PC-3 (cell line): ENCODE data around the gene DCLK1. TPM values are rescaled to one million over a fixed set of nuclear protein-coding genes. Genes with fewer than 3 reads are reported as not detected.

Source experiments
- ATAC-seq: fragments of 200-7000 bp; cut with Tn5 transposase; 2 replicates; pipeline ENCODE4 v1.9.1; 2020; ENCODE audit warnings: mild to moderate bottlenecking, moderate library complexity
- BruUV-seq: library from RNA; stranded (reverse); fragments of 400-500 nt; replicated peaks from 2 replicates; lab custom pipeline; 2021; lab: Mats Ljungman, UMichigan
- CTCF ChIA-PET: fragments of 300-600 bp; sonication (Branson Sonifier 250); formaldehyde crosslinking; loops from one replicate; lab custom pipeline; 2022; ENCODE audit warnings: antibody characterized with exemption; lab: Charles Lee
- POLR2A ChIA-PET: fragments of 300-600 bp; sonication (Branson Sonifier 250); formaldehyde crosslinking; loops from one replicate; lab custom pipeline; 2022; ENCODE audit warnings: antibody characterized with exemption; ENCODE audit not compliant: unreplicated experiment; lab: Charles Lee
- DNase-seq: peaks from one replicate; pipeline ENCODE4 v3.0.0-alpha.2; 2015
- H2AFZ ChIP-seq: fragments of 300-600 bp; sonication (generic); 2 replicates; pipeline ENCODE4 v1.6.0; 2016; ENCODE audit warnings: antibody characterized with exemption, low read length
- H3F3A ChIP-seq: fragments of 300-600 bp; sonication (generic); one replicate; pipeline ENCODE4 v1.6.0; 2017; ENCODE audit warnings: antibody characterized with exemption, low read length, control low read depth, mild to moderate bottlenecking; ENCODE audit not compliant: unreplicated experiment
- H3K27ac ChIP-seq: fragments of 300-600 bp; sonication (generic); 2 replicates; pipeline ENCODE4 v1.5.1; 2016; ENCODE audit warnings: mild to moderate bottlenecking, low read length
- H3K27me3 ChIP-seq: fragments of 300-600 bp; sonication (generic); 2 replicates; pipeline ENCODE4 v1.6.1; 2016; ENCODE audit warnings: low read length, mixed read lengths
- H3K36me3 ChIP-seq: fragments of 300-600 bp; sonication (generic); 2 replicates; pipeline ENCODE4 v1.6.1; 2016; ENCODE audit warnings: low read depth, mixed run types, low read length, mixed read lengths
- H3K4me1 ChIP-seq: fragments of 300-600 bp; sonication (generic); 2 replicates; pipeline ENCODE4 v1.5.1; 2016; ENCODE audit warnings: low read length; ENCODE audit not compliant: insufficient read depth
- H3K4me2 ChIP-seq: fragments of 300-600 bp; sonication (generic); 2 replicates; pipeline ENCODE4 v1.6.0; 2016; ENCODE audit warnings: low read length
- H3K4me3 ChIP-seq: fragments of 300-600 bp; sonication (generic); 2 replicates; pipeline ENCODE4 v1.5.1; 2016; ENCODE audit warnings: mild to moderate bottlenecking, low read length, mixed read lengths
- H3K79me2 ChIP-seq: fragments of 300-600 bp; sonication (generic); 2 replicates; pipeline ENCODE4 v1.6.1; 2017; ENCODE audit warnings: low read length, mixed read lengths
- H3K9ac ChIP-seq: fragments of 300-600 bp; sonication (generic); 2 replicates; pipeline ENCODE4 v1.6.0; 2016; ENCODE audit warnings: mild to moderate bottlenecking, low read length
- H3K9me2 ChIP-seq: fragments of 300-600 bp; sonication (generic); replicated peaks from 2 replicates; pipeline ENCODE4 v1.6.1; 2016; ENCODE audit warnings: mixed run types, low read length, mixed read lengths
- H3K9me3 ChIP-seq: fragments of 300-600 bp; sonication (generic); 2 replicates; pipeline ENCODE4 v1.6.1; 2016; ENCODE audit warnings: low read length, mixed read lengths
- H4K20me1 ChIP-seq: fragments of 300-600 bp; sonication (generic); 2 replicates; pipeline ENCODE4 v1.6.1; 2016; ENCODE audit warnings: low read length, mixed read lengths
- EZH2 ChIP-seq: fragments of 300-600 bp; sonication (generic); IDR thresholded peaks from one replicate; pipeline ENCODE4 v1.6.1; 2017; ENCODE audit warnings: antibody characterized with exemption, mild to moderate bottlenecking, low read length; ENCODE audit not compliant: unreplicated experiment
- EZH2phosphoT487 ChIP-seq: fragments of 300-600 bp; sonication (generic); IDR thresholded peaks from 2 replicates; pipeline ENCODE4 v1.6.1; 2018; ENCODE audit warnings: mild to moderate bottlenecking, antibody characterized with exemption, low read length, borderline replicate concordance
- intact Hi-C: fragments of 100-400 bp; cut with micrococcal nuclease; formaldehyde crosslinking; loops from 2 replicates; pipeline ENCODE4 v1.9.0; 2023
- total RNA-seq: library from RNA; depleted of rRNA; stranded (reverse); fragments of >200 nt; gene quantifications from 2 replicates; pipeline ENCODE4 v1.2.3, GENCODE V29; 2014
- TF ChIP-seq, protein P1 (sequence below): fragments of 300-600 bp; sonication (generic); conservative IDR thresholded peaks from 2 replicates; pipeline ENCODE4 v1.5.1; 2017; ENCODE audit warnings: antibody characterized with exemption, low read depth, mild to moderate bottlenecking, low read length

The DCLK1 gene
- total RNA-seq, 1 experiment from 2014 or later: not detected

DNA sequence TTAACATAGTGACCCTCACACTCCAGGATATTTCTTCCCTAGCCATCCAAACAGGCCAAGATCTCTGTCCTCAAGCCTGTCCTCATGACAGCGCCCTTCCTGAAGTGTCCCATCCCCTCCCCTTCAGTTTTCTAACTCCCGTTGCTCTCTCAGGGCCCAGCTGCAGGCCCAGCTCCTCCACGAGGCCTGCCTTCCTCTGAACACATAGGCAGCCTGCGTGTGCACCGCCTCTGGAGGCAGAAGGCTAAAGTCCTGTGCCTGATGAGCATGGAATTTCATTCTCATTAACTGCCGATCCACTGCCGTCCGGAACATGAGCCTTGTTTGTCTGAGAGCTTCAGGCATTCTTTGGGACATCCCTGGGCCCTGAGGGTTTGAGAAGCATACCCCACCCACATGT is 306.4 kb downstream of the DCLK1 start:
- TF ChIP-seq, protein P1, sequence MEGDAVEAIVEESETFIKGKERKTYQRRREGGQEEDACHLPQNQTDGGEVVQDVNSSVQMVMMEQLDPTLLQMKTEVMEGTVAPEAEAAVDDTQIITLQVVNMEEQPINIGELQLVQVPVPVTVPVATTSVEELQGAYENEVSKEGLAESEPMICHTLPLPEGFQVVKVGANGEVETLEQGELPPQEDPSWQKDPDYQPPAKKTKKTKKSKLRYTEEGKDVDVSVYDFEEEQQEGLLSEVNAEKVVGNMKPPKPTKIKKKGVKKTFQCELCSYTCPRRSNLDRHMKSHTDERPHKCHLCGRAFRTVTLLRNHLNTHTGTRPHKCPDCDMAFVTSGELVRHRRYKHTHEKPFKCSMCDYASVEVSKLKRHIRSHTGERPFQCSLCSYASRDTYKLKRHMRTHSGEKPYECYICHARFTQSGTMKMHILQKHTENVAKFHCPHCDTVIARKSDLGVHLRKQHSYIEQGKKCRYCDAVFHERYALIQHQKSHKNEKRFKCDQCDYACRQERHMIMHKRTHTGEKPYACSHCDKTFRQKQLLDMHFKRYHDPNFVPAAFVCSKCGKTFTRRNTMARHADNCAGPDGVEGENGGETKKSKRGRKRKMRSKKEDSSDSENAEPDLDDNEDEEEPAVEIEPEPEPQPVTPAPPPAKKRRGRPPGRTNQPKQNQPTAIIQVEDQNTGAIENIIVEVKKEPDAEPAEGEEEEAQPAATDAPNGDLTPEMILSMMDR: no peak
- TF ChIP-seq EZH2phosphoT487 (no peak), EZH2 (no peak)
- POLR2A ChIA-PET: no interaction called here
- Histone ChIP-seq H3K4me2 (no peak overlapping the region), H3K27me3 (no peaks in the 10 kb centered on the region), H3K27ac (no peak overlapping the region), H4K20me1 (no peaks in the 10 kb centered on the region), H2AFZ (no peak overlapping the region), H3K4me3 (no peak overlapping the region), H3F3A (no peaks in the 10 kb centered on the region), H3K9me2 (no peaks in the 10 kb centered on the region), H3K4me1 (no peaks in the 10 kb centered on the region), H3K9me3 (no peaks in the 10 kb centered on the region), H3K9ac (no peak overlapping the region), H3K36me3 (no peaks in the 10 kb centered on the region), H3K79me2 (no peaks in the 10 kb centered on the region)
- no peak for ATAC-seq
- CTCF ChIA-PET: no interaction called here
- intact Hi-C loops: no loop called here
- DNase-seq: no peak
- no TSS peak for BruUV-seq

DNA sequence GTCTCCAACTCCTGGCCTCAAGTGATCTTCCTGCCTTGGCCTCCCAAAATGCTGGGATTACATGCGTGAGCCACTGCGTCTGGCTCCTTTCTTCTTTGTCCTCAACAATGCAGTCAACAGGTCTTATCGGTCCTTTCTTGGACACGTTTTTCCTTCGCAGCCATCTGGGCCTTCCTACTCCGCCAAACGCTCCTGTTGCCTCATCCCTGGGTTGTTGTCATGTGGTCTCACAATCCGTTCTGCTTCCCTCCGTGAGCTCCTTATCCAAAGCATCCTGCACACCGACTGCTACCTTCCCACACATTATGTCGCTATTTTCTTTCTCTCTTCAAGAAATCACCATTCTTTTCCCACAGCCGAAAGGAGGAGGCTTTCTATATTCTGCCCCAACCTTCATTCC is 306.8 kb downstream of the DCLK1 start:
- BruUV-seq: no TSS peak

DNA sequence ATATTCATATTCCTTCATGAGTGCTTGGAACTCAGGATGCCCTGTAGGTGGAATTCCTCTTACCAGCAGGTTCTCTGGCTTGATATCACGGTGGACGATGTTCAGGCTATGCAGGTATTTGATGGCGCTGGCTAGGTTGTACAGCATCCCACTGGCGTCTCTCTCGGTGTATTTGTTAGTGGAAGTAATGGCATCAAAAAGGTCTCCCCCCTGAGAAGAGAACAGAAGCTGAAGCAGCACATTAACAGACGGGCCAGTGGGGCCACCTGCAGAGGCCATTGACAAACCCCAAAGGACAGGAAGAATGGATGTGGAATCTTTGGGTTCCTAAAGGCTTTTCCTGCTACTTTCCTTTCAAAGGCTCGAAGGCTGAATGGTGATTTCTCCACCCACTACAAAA is 308.5 kb downstream of the DCLK1 start:
- DNase-seq (no peak), ATAC-seq (no peak)
- POLR2A ChIA-PET: interaction anchor here (0.6 kb wide), 1 partner anchor 1946 kb away, joined by 4 read pairs; no protein-coding TSS in a partner anchor
- H3K27me3 ChIP-seq: no peaks in the 10 kb centered on the region
- H4K20me1 ChIP-seq: no peaks in the 10 kb centered on the region
- H3F3A ChIP-seq: no peaks in the 10 kb centered on the region
- H3K79me2 ChIP-seq: no peaks in the 10 kb centered on the region
- no peak overlapping the region for H3K9ac ChIP-seq
- H3K36me3 ChIP-seq: no peaks in the 10 kb centered on the region
- BruUV-seq: no TSS peak
- no peak for TF ChIP-seq EZH2phosphoT487
- H2AFZ ChIP-seq: no peak overlapping the region
- H3K4me2 ChIP-seq: no peak overlapping the region
- H3K9me3 ChIP-seq: no peaks in the 10 kb centered on the region
- H3K9me2 ChIP-seq: no peaks in the 10 kb centered on the region
- intact Hi-C loops: no loop called here
- H3K4me3 ChIP-seq: no peak overlapping the region
- CTCF ChIA-PET: no interaction called here
- H3K4me1 ChIP-seq: no peaks in the 10 kb centered on the region
- no peak overlapping the region for H3K27ac ChIP-seq

More for the DNA sequence above, 306.8 kb downstream of the DCLK1 start:
- ATAC-seq (no peak), DNase-seq (no peak)
- no peak overlapping the region for H2AFZ ChIP-seq
- H3K36me3 ChIP-seq: no peaks in the 10 kb centered on the region
- H3F3A ChIP-seq: no peaks in the 10 kb centered on the region
- H3K4me2 ChIP-seq: no peak overlapping the region
- intact Hi-C loops: no loop called here
- no peaks in the 10 kb centered on the region for H4K20me1 ChIP-seq
- H3K9me3 ChIP-seq: no peaks in the 10 kb centered on the region
- no peaks in the 10 kb centered on the region for H3K27me3 ChIP-seq
- TF ChIP-seq EZH2phosphoT487 (no peak), EZH2 (no peak)
- TF ChIP-seq, protein P1: no peak
- CTCF ChIA-PET: no interaction called here
- POLR2A ChIA-PET: no interaction called here
- no peaks in the 10 kb centered on the region for H3K9me2 ChIP-seq
- H3K27ac ChIP-seq: no peak overlapping the region
- H3K79me2 ChIP-seq: no peaks in the 10 kb centered on the region
- no peak overlapping the region for H3K4me3 ChIP-seq
- H3K4me1 ChIP-seq: no peaks in the 10 kb centered on the region
- no peak overlapping the region for H3K9ac ChIP-seq
